Neural progenitor cell (in vitro differentiated cells): ENCODE results near the gene SREBF2.

ENCODE experiments used
- CTCF ChIP-seq: fragments of 200-600 bp; sonication (generic); IDR thresholded peaks from 2 replicates; pipeline ENCODE4 v1.5.1; 2017; ENCODE audit warnings: antibody characterized with exemption, mild to moderate bottlenecking
- EZH2 ChIP-seq: fragments of 200-600 bp; sonication (generic); IDR thresholded peaks from 2 replicates; pipeline ENCODE4 v1.6.1; 2017; ENCODE audit warnings: antibody characterized with exemption, mild to moderate bottlenecking, moderate library complexity

- TF ChIP-seq CTCF (no peak), EZH2 (no peak)
These were observed 102.1 kb downstream of the SREBF2 start for GRCh38 chr22:41935015-41935351.
